GM20431 (cell line): ENCODE measurements around the gene CFAP45.

Experiments
- in situ Hi-C: fragments of 300-500 bp; cut with MseI, MboI; formaldehyde crosslinking; loops from one replicate; pipeline ENCODE4 v1.15.0; 2020; ENCODE audit warnings: low sequenced_read_pairs; ENCODE audit not compliant: unreplicated experiment

CFAP45 gene

DNA sequence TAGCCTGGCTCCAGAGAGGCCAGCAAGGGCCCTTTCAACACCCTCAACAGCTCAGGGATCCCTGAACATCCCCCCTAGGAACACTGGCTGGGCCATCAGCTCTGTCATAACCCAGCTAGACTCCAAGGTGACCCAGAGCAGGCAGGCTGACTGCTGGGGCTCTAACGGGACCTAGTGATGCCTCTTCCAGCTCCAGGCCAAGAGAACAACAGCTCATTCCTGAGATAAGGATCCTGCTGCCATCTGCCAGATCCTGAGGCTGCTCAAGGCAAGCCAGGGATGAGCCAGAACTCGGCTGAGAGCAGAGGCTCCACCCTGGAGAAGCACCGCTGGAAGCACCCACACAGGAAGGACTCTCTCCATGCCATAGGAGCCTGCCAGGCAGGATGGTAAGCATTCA lies 39.5 kb downstream of the CFAP45 start:
- in situ Hi-C loops = no loop called here

DNA sequence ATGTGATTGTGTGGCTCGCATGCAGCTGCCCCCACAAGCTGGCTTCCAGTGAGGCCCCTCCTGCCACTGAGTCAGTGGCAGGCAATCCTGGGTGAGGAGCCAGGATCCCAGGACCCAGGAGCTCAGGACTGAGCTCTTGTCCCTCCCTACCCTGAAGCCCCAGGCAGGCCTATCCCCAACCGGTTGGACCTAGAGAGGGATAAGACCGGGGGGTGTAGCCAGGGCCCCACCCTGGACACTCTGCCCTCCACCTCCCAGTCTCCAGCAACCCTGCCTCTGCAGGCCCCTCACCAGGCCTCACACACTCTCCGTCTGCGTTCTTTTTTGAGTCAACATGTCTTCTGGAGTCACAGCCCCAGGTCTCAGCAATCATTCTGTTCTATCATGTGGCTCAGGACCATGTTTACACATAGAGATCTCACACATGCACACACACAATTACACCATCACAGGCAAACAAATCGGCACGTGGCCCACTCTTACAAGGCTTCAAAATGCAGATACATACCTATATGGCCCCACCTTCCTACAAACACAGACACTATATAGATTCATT lies 40.1 kb downstream of the CFAP45 start:
- in situ Hi-C loops = no loop called here

DNA sequence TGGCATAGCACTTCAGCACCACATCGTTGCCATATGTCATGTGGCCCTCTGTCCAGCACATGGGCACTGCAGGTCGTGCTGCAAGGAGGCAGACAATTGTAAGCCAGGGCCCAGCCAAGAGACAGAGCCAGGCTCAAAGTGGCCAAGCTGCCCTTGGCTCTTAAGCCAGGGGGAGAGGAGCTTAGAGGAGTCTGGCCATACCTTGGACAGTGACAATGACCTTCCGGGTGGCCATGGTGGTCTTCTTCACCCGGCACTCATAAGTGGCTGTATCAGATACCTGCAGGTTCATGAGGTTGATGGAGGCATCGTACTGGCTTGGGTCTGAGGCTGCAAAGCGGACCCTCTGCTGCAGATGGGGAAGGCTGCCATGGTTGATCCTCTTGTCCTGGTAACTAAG lies 42.1 kb downstream of the CFAP45 start:
- in situ Hi-C loops = no loop called here

DNA sequence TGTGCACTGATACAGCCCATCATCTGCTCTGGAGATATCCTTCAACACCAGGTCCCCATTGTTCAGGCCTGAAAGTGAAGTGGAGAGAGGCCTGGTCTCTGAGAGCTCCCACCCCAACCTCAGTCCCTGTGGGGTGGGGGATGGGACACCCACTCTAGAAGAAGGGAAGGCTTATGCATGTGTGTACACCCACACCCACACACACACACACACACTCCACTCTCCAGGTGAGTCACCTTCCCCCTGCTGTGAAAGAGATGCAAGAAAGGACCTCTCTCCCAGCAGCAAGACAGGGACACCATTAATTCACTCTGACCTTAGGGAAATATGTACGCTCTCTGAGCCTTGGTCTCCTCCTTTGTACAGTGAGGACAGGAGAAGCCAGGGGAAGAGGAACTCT lies 43.4 kb downstream of the CFAP45 start:
- in situ Hi-C loops = no loop called here

DNA sequence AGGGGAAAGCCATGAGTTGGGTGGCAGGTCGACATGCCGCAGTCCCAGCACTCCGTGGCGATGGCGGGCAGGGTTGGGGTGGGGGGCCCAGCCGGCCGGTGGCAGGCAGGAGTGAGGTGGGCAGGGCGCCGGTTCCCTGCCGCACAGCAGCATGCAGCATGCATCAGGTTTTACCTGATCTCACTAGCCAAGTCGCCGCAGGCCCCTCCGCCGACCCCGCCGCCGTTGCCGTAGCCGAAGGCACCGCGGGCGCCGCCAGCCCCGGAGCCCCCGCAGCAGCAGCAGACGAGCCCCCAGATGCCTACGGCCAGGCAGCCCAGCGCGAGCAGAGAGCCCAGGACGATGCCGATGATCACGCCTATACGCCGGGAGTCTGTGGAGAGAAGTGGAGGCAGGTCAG lies 44.3 kb downstream of the CFAP45 start:
- in situ Hi-C loops = no loop called here

DNA sequence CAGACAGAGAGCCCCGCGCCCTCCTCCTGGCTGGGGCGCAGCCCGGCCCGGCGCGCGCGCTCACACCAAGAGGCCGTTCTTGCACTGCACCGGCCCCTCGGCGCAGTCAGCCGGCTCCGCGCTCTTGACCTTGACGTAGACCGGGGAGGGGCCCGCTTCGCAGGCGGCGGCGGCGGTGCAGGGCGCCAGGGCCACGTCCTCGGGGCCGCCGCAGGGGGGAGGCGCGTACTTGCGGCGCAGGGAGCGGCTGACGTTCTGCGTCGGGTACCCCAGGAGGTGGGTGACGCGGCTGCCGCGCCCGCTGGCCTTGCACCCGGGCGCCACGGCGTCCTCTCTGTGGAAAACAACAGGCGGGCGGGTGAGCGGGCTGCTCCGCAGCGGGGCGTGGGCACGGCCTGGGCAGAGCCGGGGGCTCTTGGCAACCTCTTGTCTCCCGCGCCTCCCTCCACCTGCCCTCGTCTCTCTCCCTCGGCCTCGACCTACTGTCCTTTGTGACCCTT lies 45.2 kb downstream of the CFAP45 start:
- in situ Hi-C loops = no loop called here

DNA sequence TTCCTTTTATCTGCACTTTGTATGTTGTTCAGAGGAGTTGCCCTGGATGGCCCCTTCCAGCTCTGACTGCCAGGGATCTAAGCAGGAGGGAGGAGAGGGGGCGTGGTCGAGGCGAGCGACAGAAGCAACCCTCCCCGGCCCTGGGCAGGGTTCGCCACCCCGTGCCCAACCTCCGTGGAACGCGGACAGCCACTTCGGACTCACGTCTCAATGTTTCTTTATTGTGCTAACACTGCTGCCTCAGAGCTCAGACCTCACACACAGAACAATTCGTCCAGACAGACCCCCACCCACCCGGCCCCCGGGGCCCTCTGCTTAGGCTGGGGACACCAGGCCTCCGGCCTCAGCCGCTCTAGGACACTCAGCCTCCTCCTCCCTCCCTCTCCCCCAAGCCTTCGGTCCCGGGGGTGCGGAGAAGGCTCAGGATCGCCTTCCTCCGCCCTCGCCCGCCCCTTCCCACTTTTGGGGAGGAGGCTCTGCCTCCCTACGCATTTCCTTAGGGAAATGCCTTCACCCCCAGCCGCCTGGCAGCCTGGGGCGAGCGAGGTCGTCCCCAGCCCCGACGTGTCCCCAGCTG lies 45.8 kb downstream of the CFAP45 start:
- in situ Hi-C loops = no loop called here

DNA sequence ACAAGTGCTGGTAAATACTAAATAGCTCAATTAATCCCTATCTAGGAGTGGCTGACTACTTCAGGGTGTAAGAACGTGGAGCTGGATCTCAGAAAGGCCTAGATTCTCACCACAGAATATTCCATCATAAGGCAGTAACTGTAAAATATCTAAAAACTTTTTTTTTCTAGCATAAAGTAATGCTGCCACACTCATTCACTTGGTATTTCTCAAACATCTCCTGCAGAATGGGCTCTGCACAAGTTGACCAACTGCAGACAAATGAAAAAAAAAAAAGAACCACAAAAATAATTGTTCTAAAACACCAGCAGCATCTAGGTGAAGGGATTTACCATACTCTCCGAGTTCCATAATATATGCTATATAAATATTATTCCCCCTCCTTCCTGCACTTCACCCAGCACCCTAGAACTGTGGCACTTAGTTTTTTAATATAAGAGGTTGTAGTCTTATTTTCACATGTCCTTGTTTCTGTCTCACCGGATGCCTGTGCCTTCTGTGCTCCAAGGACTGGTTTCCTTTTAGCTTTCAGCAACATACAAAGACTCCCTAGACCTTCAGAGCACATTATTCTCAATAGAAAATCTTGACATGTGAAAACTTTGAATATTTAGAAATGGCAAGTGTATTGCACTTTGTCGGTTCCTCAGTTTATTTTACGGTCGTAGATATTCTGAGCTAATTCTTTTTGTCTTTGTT lies 46.4 kb downstream of the CFAP45 start:
- in situ Hi-C loops = no loop called here

DNA sequence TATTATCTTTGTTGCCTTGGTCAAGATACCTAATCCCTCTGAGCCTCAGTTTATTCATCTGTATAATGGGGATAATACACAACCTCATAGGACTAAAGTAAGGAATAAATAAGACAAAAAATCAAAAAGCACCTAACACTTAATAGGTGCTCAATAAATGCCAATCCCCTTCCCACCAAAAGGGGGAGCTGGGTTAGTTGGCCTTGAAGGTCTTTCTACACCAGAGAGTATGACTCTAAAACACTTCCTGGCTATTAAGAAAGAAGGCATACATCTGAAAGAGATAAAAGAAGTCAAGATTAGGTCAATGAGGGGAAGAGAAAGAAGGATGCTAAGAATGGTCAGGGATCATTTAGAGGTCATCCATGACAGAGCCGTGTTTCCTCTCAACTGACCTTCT lies 48.6 kb downstream of the CFAP45 start:
- in situ Hi-C loops = no loop called here

DNA sequence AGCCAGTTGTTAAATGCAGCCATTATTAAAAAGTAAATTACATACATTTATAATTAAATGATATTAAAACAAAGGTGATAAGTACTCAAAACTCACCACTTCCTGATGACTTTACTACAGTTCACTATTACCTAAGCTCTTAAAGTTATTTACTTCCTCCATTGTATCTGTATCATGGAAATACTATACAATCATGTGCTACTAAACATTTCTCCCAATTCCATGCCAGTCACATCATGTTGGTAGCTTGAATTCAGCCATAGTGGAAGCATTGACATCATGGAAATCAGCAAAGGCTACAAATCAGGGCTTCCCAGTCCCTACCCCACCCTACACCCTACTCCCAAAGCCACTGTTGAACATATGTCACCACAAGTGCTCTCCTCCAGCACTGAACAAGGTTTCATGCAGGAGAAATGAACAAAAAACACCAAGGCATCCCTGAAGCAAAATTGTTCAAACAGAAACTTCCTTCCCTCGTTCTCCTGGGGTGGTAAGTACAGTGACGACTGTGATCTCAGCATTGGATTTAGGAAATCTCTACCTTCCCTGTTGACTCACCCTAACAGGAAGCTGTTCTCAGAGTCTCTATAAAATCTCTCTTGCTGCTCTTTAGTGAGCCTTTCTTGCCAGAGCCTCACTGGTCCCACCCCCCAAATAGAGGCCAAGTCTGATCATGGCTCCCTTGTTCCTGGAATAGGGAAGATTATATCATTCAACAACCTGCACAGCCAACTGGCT lies 50.2 kb downstream of the CFAP45 start:
- in situ Hi-C loops = no loop called here

DNA sequence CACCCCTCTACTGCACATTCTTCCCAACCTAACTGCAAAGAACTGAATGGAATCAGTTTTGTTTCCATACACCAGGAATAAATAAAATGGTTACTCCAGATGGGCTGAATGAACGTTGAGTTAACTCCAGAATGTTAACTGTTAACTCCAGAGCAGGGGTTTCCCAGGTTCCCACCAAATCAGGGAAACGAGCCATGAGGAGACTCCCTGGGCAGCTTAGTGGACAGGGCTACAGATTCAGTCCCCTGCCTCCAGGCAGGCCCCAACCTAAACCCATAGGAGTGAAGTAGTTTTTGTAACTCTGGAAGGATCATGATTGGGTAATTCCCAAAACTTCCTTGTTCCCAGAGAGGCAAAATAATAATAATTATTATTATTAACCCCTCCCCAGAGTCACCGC lies 51.6 kb downstream of the CFAP45 start:
- in situ Hi-C loops = no loop called here

DNA sequence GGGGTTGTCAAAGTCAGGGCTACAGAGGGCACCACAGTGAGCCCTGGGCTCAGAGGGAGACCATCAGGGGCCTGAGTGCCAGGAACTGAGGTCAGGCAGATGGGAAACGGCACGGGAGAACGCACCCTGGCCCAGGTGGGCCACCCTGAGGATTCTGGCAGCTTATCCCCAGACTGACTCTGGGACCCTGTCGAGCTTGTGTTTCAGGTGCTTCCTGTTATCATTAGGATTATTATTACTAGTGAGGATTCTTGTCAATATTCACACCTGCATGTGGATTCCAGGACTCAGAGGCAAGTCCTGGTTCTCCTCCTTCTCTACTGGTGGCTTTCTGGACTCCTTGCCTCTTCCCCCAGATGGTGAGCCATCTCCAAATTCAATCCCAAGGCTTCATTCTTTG lies 52.7 kb downstream of the CFAP45 start:
- in situ Hi-C loops = no loop called here

DNA sequence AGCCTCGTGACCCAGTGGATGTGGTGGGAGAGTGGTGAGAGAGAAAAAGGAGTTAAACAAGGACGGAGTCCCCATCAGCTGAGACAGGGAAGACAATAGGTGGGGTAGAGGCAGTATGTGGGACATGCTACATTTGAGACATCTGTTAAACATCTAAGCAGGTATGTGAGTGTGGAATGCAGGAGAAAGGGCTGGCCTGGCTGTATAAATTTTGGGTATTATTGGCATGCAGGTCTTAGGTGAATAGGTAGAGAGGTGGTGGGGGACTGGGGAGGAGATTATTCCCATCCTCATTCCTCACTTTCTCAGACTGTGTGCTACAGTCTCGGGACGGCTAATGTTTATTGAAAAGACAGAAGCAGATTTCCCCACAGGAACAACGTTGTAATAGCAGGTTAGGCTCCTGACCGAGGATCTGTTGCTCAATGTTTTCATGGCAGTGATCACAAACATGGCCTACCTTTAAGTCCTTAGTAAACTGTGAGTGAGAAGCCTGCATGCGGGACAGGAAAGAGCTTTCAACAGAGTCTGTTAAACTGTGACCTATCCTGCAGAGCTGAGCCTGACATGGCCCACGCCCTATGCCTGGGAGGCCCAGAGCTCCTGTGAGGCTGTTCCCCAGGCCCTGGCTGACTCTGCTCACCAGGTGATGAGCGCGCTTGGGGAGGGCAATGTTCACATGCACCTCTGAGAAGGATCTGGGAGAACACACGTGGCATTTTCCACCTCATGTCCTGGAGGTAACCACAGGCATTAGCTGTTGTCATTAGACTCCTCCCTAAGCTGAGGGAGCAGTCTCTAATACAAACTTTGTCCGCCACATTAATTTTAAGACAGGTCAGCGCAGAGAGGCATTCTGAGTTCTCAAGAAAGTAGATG lies 54.0 kb downstream of the CFAP45 start:
- in situ Hi-C loops = no loop called here

DNA sequence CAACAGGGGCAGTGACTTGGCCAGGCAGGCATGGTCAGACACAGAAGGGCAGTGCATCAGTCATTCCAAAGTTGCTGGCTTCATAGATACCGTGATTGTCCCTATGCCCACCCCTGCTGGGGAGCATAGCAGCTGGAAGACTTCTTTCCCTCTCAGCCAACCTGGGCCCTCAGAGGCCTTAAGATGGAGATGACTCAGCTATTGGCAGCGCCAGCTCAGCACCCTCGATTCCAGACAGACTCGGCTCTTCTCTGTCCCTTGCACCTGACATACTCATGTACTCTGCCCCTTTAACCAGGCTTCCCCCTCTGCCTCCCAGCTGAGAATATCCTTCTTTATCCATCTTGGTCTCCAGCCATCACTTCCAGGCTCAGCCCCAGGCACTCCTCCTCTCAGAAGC lies 56.5 kb downstream of the CFAP45 start:
- in situ Hi-C loops = no loop called here

DNA sequence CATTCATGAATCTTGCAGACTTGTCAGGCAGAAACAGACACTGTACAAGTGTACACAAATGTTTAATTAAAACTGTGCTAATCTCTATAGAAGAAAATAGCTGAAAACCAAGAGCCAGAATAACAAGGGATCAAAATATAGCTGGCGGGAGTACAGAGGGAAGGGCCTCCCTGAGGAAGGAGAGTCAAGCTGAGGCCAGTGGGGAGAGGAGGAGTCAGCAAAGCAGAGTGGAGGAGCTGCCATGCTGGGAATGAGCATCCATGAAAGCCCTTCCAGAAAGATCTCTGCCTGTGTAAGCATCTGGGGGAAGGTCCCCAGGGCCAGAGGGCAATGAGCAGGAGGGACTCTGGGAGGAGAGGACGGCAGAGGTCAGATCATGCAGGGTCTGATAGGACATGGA lies 58.2 kb downstream of the CFAP45 start:
- in situ Hi-C loops = no loop called here

DNA sequence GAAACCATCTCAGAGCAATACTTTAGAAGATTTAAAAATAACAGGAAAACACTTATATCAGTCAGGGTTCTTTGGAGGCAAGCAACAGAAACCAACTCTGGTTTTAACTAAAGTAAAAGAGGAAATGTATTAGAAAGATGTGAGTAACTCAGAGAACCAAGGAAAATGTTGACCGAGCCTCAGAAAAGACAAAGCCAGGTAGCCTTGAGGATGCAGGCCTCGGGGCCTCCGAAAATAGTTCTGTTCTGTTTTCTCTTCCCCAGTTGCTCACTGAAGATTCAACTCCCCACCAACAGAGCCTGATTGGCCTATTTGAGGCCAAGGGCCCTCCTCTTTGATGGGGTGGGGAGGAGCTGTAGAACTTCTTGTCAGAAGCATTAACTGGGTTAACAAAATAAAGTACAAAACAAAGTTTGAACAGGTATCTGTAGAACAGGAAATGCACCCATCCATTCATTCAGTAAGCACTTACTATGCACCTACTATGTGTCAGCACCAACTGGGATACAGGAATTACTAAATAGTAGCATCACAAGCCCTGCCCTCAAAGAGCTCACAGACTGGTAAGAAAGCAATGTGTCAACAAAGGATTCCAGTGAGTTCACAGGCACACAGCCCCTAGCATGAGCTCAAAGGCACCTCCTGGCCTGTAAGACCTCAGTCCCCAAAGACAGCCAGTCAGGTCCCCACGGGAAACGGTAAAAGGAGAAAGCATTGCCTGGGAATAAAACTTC lies 60.7 kb downstream of the CFAP45 start:
- in situ Hi-C loops = no loop called here

DNA sequence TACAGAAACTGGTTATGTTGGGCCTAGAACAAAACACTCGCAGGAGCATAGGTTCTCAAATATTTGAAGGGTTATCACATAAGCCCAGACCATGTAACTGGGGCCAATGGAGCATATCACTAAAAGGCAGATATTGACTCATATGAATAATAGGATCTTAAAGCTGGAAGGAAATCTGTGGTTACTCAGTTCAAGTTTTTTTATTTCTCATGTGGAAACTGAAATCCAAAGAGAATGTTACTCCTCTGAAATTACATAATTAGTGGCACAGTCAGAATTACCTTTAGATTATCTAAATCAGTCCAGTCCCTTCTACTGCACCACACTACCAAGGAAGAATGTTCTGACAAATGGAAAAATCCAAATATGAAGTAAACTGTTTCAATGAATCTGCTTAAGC lies 61.2 kb downstream of the CFAP45 start:
- in situ Hi-C loops = no loop called here

DNA sequence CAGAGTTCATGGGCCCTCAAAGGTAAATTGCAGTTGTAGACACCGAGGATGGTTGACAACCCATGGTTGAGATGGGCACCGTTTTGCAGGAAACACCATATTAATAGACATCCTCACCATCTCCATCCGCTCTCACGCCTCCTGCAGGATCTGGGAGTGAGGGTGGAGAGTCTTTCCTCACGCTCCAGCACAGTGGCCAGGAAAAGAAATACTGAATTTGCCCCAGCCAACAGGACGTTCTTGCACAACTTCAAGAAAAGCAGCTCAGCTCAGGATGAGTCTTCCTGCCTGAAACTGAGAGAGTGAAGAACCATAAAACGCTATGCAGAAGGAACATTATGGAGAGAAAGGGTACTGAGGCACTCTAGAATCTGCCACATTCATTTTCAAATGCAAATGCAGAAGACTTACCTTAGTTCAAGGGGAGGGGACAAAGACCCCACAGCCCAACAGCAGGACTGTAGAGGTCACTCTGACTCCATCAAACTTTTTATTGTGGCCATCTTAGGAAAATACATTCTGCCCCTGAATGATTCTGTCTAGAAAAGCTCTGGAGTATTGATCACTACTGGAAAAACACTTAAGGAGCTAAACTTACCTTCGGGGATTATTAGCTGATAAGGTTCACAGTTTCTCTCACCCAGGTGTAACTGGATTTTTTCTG lies 64.0 kb downstream of the CFAP45 start:
- in situ Hi-C loops = no loop called here

DNA sequence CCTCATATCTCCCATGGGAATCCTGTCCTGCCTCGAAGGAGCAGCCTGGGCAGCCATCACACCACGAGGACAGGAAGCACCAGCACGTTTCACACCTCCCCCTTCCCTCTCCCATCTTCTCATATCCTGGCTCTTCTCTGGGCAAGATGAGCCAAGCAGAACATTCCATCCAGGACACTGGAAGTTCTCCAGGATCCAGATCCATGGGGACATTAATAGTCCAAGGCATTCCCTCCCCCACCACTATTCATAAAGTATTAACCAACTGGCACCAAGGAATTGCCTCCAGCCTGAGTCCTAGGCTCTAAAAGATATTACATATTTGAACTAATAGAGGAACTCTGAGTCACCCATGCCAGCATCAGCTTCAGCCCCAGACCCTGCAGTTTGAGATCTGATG lies 64.6 kb downstream of the CFAP45 start:
- in situ Hi-C loops = no loop called here
